ENCODE results near the gene YIPF5. TPM values are rescaled to one million over a fixed set of nuclear protein-coding genes. Genes with fewer than 3 reads are reported as not detected.

The YIPF5 gene
- 41.2 and 43.4 TPM in 2 replicates for total RNA-seq

GRCh38 chr5:144170276-144171024 lies at the start of gene YIPF5, which contains the start of gene KCTD16:
Gene YIPF5 (minus strand): TSS chr5:144170659. CDS start chr5:144169955, 704 bp downstream.
Gene KCTD16 (plus strand): TSS chr5:144170873.

Other genes starting within 250 kb of the YIPF5 start
- gene KCTD16, start 214 bp upstream of the YIPF5 start, total RNA-seq: 0.05 and 0.07 TPM in 2 replicates